DOHH2 (cell line): Measurements from ENCODE around the gene CHIC1.

Source experiments
- H3F3A ChIP-seq: fragments of 200-600 bp; sonication (generic), shearing (Covaris generic); 2 replicates; pipeline ENCODE4 v1.6.0; 2016; ENCODE audit warnings: antibody characterized with exemption, mild to moderate bottlenecking; ENCODE audit not compliant: control insufficient read depth, insufficient read depth
- H3K27ac ChIP-seq: fragments of 200-600 bp; sonication (generic); 2 replicates; pipeline ENCODE4 v1.5.1; 2014; ENCODE audit warnings: low read depth, mild to moderate bottlenecking, low read length, moderate library complexity
- H3K27me3 ChIP-seq: fragments of 200-600 bp; sonication (generic); 2 replicates; pipeline ENCODE4 v1.6.1; 2014; ENCODE audit warnings: mild to moderate bottlenecking, low read length, mixed read lengths; ENCODE audit not compliant: control insufficient read depth
- H3K36me3 ChIP-seq: fragments of 200-600 bp; sonication (generic); 2 replicates; pipeline ENCODE4 v1.6.1; 2014; ENCODE audit warnings: mild to moderate bottlenecking, low read length, moderate library complexity, mixed read lengths; ENCODE audit not compliant: control insufficient read depth
- H3K4me1 ChIP-seq: fragments of 200-600 bp; sonication (generic); 2 replicates; pipeline ENCODE4 v1.6.1; 2014; ENCODE audit warnings: mild to moderate bottlenecking, low read length, mixed read lengths; ENCODE audit not compliant: control insufficient read depth
- H3K4me2 ChIP-seq: fragments of 200-600 bp; sonication (generic); 2 replicates; pipeline ENCODE4 v1.6.0; 2014; ENCODE audit warnings: mild to moderate bottlenecking, low read length, moderate library complexity
- H3K4me3 ChIP-seq: fragments of 200-600 bp; sonication (generic); 2 replicates; pipeline ENCODE4 v1.5.1; 2014; ENCODE audit warnings: mild to moderate bottlenecking, low read length, mixed read lengths
- H3K79me2 ChIP-seq: fragments of 200-600 bp; sonication (generic); 2 replicates; pipeline ENCODE4 v1.6.1; 2014; ENCODE audit warnings: mild to moderate bottlenecking, low read length, mixed read lengths; ENCODE audit not compliant: control insufficient read depth
- H3K9me2 ChIP-seq: fragments of 200-600 bp; sonication (generic); replicated peaks from 2 replicates; pipeline ENCODE4 v1.6.1; 2014; ENCODE audit warnings: mild to moderate bottlenecking, low read length, mixed read lengths; ENCODE audit not compliant: control insufficient read depth
- H3K9me3 ChIP-seq: fragments of 200-600 bp; sonication (generic); 2 replicates; pipeline ENCODE4 v1.6.1; 2014; ENCODE audit warnings: antibody characterized with exemption, low read length, mixed read lengths; ENCODE audit not compliant: control insufficient read depth, insufficient read depth
- H4K20me1 ChIP-seq: fragments of 200-600 bp; sonication (generic); 2 replicates; pipeline ENCODE4 v1.6.0; 2014; ENCODE audit warnings: low read depth, mild to moderate bottlenecking, antibody characterized with exemption, low read length, moderate library complexity; ENCODE audit not compliant: control insufficient read depth, insufficient read depth
- EZH2phosphoT487 ChIP-seq: fragments of 200-600 bp; sonication (generic); IDR thresholded peaks from 2 replicates; pipeline ENCODE4 v1.6.1; 2017; ENCODE audit warnings: borderline replicate concordance, mild to moderate bottlenecking, antibody characterized with exemption, low read length, moderate library complexity, mixed read lengths
- TF ChIP-seq, protein P1 (sequence below): fragments of 200-600 bp; sonication (generic); IDR thresholded peaks from one replicate; pipeline ENCODE4 v1.5.1; 2014; ENCODE audit warnings: antibody characterized with exemption, mild to moderate bottlenecking, low read depth, low read length; ENCODE audit not compliant: poor library complexity, severe bottlenecking

CHIC1 gene

DNA sequence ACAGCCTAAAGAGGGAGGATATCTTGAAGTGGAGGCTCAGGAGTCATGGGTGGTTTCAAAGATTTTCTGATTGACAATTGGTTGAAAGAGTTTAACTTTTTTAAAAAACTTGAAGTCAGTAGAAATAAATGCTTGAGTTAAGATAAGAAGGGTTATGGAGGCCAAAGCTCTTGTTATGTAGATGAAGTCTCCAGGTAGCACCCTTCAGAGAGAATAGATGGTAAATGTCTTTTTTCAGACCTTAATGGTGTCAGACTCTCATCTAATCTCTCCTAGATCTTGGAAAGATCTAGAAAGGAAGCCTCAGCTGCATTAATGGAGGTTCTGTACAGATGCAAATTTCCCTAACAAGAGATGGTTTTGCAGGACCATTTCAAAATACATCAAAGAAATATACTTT lies 6.8 kb upstream of the CHIC1 start:
- H3K27ac ChIP-seq, result no peak overlapping the region
- H4K20me1 ChIP-seq, result no peaks in the 10 kb centered on the region
- H3F3A ChIP-seq, result no peaks in the 10 kb centered on the region
- no peaks in the 10 kb centered on the region for H3K9me3 ChIP-seq
- H3K4me2 ChIP-seq, result no peak overlapping the region
- no peak overlapping the region for H3K4me3 ChIP-seq
- no peaks in the 10 kb centered on the region for H3K4me1 ChIP-seq
- H3K27me3 ChIP-seq, result no peaks in the 10 kb centered on the region
- no peak for TF ChIP-seq EZH2phosphoT487
- TF ChIP-seq, protein P1, sequence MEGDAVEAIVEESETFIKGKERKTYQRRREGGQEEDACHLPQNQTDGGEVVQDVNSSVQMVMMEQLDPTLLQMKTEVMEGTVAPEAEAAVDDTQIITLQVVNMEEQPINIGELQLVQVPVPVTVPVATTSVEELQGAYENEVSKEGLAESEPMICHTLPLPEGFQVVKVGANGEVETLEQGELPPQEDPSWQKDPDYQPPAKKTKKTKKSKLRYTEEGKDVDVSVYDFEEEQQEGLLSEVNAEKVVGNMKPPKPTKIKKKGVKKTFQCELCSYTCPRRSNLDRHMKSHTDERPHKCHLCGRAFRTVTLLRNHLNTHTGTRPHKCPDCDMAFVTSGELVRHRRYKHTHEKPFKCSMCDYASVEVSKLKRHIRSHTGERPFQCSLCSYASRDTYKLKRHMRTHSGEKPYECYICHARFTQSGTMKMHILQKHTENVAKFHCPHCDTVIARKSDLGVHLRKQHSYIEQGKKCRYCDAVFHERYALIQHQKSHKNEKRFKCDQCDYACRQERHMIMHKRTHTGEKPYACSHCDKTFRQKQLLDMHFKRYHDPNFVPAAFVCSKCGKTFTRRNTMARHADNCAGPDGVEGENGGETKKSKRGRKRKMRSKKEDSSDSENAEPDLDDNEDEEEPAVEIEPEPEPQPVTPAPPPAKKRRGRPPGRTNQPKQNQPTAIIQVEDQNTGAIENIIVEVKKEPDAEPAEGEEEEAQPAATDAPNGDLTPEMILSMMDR, result no peak
- H3K9me2 ChIP-seq, result no peaks in the 10 kb centered on the region
- H3K79me2 ChIP-seq, result no peaks in the 10 kb centered on the region
- H3K36me3 ChIP-seq, result no peaks in the 10 kb centered on the region

DNA sequence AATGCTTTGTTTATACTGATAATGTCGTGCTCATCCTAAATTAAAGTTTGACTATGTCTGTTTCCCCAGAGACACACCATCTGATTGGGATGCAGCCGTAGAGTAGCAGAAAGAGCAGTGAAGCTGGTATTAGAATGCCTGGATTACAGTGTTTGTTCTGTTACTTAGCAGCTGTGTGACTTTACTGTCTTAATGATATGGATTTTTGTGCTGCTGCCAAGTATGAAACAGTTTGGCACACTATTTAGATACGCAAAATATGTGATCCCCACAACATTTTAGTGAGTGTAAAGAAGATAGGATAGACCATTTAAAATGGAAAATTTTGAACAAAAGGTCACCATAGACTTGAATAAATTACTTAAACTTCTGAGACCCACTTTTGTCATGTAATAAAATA lies 1.2 kb upstream of the CHIC1 start:
- Histone ChIP-seq H3K36me3 (no peaks in the 10 kb centered on the region), H3K4me1 (peaks cover 11% of the 10 kb centered on the region), H3F3A (0 out of 2 replicates have a peak, but pooled peaks cover 2% of the 10 kb centered on the region), H3K79me2 (peaks cover 19% of the 10 kb centered on the region; the same call in 1 of the 2 replicates), H3K27ac (no peak overlapping the region), H3K9me2 (no peaks in the 10 kb centered on the region), H4K20me1 (no peaks in the 10 kb centered on the region), H3K27me3 (no peaks in the 10 kb centered on the region), H3K9me3 (no peaks in the 10 kb centered on the region), H3K4me2 (peak overlapping the region; percentile 75), H3K4me3 (peak overlapping the region; percentile 86)
- TF ChIP-seq, protein P1, result no peak
- TF ChIP-seq EZH2phosphoT487, result no peak

DNA sequence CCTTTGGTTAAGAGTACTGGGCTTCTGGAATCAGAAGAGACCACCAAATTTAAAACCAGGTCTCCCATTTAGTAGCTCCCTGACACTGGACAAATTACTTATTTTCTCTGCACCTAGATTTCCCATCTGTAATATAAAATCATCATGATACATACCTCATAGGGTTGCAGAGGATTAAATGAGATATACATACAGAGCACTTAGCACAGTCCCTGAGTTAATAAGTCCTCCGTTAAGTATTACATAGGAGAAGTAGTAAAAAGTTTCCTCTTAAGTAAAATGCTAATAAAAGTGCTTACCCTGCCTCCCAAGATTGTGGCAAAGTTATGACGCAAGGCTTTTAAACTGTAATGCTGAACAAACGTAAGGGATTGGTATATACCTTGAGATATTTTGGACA lies 539 bp upstream of the CHIC1 start:
- no peaks in the 10 kb centered on the region for H3K36me3 ChIP-seq
- peak overlapping the region; percentile 86 for H3K4me3 ChIP-seq
- no peaks in the 10 kb centered on the region for H3K9me3 ChIP-seq
- H3K4me1 ChIP-seq, result peaks cover 11% of the 10 kb centered on the region
- H3K9me2 ChIP-seq, result no peaks in the 10 kb centered on the region
- peak overlapping the region; percentile 44; the same call in 1 of the 2 replicates for H3K27ac ChIP-seq
- peaks cover 19% of the 10 kb centered on the region; the same call in 1 of the 2 replicates for H3K79me2 ChIP-seq
- no peaks in the 10 kb centered on the region for H3K27me3 ChIP-seq
- no peaks in the 10 kb centered on the region for H4K20me1 ChIP-seq
- H3F3A ChIP-seq, result 0 out of 2 replicates have a peak, but pooled peaks cover 2% of the 10 kb centered on the region
- TF ChIP-seq, protein P1, result no peak
- no peak for TF ChIP-seq EZH2phosphoT487
- H3K4me2 ChIP-seq, result peak overlapping the region; percentile 75

DNA sequence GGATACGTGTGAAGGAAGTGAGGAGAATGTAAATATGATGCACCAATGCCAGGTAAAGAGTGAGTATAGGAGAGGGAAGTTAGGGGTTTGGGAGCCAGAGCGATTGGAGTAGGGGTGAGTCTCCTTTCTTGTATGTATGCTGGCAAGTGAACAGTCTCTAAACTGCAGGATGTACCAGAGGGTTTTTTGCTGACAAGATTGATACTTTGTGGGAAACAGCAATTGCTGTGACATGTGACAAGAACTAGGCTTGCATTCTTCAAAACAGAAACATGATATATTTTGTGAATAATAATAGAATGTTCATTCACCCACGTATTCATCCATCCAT lies 706 bp downstream of the CHIC1 start:
- peak overlapping the region; percentile 86 for H3K4me3 ChIP-seq
- H4K20me1 ChIP-seq, result no peaks in the 10 kb centered on the region
- H3K4me2 ChIP-seq, result peak overlapping the region; percentile 80
- H3K27me3 ChIP-seq, result no peaks in the 10 kb centered on the region
- peaks cover 19% of the 10 kb centered on the region; the same call in 1 of the 2 replicates for H3K79me2 ChIP-seq
- H3K9me2 ChIP-seq, result no peaks in the 10 kb centered on the region
- H3K9me3 ChIP-seq, result no peaks in the 10 kb centered on the region
- H3K36me3 ChIP-seq, result no peaks in the 10 kb centered on the region
- H3K27ac ChIP-seq, result peak overlapping the region; percentile 44
- TF ChIP-seq EZH2phosphoT487, result no peak
- TF ChIP-seq, protein P1, result no peak
- H3K4me1 ChIP-seq, result peaks cover 11% of the 10 kb centered on the region
- H3F3A ChIP-seq, result 0 out of 2 replicates have a peak, but pooled peaks cover 2% of the 10 kb centered on the region
